SKM-1 (cell line): ENCODE data around the gene NLRP1.
A peak's percentile ranks its signal among the peaks of the same experiment; 100 is the strongest.

ENCODE experiments used
- DNase-seq: peaks from one replicate; lab custom pipeline; 2025; ENCODE audit not compliant: unreplicated experiment; lab: John Stamatoyannopoulos, UW

NLRP1 gene

DNA sequence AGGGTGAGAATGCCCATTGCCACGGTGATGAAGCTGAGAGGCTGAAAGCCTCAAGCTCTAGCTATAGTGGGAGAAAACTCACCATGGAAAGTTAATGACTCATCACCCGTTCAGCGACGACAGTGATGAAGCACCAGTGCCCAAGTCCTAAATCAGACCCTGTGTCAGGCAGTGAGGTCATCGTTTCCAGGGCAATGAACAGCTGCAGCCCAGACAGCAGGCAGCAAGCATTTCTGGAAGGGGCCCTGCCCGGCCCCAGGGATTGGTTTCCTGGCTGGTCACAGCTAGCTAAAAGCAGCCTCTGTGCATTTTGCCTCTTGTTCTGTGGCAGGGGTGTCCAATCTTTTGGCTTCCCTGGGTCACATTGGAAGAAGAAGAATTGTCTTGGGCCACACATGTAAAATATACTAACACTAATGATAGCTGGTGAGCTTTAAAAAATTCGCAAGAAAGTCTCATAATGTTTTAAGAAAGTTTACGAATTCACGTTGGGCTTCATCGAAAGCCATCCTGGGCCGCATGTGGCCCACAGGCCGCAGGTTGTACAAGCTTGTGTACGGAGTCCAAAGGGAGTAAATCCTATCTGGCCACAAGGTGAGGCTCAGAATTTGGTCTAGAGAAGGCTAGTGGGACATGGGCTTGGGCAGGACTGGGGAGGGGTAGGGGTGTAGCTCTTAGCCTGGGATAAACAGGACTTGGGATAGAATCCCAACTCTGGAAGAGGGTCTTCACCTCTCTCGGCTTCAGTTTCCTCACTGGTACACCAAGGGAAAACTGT lies 57.3 kb downstream of the NLRP1 start:
- no peak for DNase-seq

DNA sequence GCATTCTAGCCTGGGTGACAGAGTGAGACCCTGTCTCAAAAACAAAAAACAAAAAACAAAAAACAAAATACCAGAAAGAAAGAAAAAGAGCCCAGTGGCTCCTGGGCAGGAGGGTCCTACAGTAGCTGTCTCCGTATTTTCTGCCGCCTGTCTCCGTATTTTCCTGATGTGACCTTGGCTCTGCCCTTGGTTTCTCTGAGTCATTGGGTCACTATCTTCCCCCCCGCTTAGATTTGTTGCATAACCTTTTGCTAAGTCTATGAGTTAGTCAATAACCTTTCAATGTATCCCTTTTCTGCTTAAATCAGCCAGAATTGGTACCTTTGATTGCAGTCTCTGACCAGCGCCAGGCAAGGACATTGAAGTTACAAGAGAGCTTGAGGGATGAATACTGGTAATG lies 61.1 kb downstream of the NLRP1 start:
- DNase-seq: no peak

DNA sequence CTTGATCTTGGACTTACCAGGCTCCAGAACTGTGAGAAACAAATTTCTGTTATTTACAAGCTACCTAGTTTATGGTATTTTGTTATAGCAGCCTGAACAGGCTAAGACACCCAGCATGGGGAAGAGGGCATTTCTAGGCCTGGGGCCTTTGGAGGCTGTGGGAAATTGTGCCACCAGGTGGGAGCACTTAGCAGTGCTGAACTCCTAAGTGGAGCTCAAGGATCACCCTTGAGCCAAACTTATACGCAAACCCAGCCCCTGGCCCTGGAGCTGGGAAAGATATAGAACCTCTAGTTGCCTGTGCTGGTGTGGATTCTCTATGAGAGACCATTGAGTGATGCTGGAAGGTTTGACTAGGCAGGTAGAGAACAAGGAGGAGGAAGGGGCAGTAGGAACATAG lies 61.8 kb downstream of the NLRP1 start:
- DNase-seq: no peak

DNA sequence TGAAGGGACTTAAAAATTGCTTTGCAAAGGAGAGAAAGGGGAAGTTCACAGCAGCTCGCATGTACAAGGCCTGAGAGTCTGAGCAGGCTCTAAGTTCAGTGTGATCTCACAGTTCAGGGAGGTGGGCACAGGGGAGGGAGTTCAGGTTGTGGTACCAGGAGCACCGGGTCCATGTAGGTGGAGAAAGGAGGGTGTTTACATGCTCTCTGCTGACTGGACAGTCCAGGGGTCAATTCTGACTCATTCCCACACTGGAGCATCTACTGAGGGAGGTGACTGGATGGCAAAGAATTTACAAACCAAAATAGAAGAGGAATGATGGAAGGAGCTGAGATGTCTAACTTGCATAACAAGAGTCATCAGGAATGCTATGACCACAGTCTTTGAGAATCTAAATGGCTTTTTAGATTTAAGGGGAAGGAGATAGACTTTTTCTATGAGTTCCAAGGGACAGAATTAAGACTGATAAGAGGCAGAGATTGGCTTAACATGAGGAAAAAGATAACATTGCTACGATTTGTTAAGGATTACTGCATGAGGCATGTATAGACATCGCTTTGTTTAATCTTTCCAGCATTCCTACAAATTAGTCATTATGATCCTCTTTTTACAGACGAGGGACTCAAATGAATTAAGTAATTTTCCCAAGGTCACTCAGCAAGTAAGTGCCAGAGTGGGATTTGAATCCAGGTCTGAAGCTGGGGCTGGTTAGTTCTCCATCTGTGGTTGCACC lies 68.1 kb downstream of the NLRP1 start:
- DNase-seq: no peak

DNA sequence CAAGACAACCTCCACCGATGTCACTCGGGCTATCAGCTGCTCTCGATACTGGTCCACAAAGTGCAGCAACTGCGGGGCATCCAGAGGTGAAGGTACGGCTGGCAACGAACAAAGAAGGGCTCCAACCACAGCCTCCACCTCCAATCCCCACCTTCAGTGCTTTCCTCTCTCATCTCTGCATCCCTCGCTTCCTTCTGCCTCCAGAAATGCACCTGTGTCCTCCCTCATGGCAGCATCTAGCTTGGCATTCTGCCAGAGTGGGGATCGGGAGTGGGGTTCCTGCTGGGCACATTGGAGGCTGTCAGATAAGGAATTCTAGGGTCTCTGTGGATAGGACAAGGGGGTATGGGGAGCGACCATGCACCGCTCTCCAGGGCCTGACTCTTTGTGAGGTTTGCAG lies 69.3 kb downstream of the NLRP1 start:
- no peak for DNase-seq

DNA sequence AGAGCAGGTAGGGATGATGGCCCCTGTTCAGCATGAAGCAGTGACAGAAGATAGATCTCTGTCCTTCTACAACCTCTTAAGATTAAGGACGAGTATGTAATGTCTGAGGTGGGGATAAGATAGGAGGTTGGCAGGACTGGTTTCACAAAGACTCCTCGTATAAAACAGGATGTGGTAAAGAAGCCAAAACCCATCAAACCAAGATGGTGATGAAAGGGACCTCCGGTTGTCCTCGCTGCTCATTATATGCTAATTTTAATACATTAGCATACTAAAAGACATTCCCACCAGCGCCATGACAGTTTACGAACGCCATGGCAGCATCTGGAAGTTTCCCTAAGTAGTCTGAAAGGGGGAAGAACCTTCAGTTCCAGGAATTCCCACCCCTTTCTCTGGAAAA lies 70.7 kb downstream of the NLRP1 start:
- no peak for DNase-seq

DNA sequence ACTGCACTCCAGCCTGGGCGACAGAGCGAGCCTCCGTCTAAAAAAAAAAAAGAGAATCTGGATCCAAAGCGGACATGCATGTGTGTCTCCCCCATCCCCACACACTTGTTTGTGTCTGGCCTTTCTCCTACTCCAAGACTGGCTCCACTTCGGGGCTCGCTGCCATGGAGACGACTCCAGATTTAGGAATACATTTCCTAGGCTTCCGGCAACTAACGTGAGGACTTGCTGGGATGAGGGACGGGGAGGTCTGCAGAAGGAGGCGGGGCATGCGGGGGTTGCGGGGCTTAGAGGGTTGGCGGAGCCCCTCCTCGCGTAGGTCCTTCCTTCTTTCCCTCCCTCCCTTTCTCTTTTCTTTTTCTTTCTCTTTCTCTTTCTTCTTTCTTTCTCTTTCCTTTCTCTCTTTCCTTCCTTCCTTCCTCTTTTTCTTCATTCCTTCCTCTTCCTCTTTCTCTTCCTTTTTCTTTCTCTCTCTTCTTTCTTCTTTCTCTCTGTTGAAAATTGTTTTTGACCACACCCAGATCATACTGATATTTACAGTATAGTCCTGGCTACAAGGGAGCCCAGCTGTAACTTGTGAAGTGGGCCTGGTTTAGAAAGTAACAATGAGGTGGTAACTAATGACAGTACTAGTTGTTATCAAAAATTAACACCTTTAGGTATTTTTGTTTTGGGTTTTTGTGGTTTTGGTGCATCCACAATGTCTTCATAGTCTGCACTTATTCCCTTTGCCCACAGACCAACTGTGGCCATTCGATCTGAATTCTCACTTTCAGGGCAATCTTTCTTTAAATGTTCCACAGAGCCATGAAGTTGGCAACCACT lies 72.7 kb downstream of the NLRP1 start:
- no peak for DNase-seq

DNA sequence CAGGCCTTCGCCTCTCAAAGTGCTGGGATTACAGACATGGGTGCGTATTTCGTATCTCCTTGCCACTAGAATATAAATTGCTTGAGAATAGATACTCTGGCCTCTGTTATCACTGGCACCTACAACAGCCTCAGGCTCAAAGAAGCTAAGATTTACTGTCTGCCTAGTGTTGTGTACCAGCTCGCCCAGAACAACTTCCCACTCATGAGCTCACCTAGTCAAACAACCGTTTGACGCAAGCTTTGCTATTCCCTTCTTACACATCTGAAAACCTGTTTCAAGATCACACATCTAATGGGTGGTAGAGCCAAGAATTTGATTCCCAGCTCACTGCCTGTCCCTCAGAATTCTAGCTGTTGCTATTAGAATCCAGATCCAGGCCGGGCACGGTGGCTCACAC lies 73.5 kb downstream of the NLRP1 start:
- no peak for DNase-seq

DNA sequence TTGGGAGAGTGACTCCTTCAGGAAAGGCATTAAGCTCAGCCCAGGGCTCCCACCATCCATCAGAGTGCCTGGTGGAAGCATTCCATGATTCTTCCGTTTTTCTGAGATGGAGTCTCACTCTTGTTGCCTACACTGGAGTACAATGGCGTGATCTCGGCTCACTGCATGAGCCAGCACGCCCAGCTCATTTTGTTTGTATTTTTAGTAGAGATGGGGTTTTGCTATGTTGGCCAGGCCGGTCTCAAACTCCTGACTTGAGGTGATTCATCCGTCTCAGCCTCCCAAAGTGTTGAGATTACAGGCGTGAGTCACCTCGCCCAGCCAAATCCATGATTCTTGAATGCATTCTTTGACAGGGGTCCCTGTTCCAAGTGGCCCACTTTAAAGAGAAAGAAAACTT lies 74.8 kb downstream of the NLRP1 start:
- no peak for DNase-seq

DNA sequence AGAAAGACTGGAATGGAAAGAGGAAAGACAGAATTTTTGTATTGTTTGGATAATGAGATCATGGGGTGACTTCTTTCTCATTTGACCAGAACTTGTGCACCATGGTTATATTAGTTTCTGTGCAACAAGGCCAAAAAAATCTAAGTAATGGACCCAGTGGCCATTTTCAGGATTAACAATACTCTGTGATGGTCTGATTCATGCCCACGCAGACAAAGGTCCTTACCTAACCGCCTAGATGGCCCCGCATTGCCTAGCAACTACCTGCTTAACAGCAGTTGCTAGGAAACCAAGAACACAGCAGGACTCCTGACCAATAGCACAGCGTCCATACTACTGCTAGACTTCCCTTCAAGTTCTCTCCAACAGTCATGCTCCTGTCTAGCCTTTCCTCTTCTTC lies 75.5 kb downstream of the NLRP1 start:
- DNase-seq: no peak

DNA sequence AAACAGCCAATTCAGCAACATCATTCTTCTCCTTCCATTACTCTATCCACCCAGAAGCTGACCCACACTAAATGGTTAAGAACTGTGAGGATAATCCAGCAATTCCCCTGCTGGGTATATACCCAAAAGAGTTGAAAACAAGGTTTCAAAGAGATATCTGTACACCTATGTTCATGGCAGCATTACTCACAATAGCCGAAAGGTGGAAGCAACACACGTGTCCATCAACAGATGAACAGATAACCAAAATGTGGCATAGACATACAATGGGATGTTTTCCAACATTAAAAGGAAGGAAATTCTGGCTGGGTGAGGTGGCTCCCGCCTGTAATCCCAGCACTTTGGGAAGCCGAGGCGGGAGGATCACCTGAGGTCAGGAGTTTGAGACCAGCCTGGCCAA lies 78.0 kb downstream of the NLRP1 start:
- no peak for DNase-seq

DNA sequence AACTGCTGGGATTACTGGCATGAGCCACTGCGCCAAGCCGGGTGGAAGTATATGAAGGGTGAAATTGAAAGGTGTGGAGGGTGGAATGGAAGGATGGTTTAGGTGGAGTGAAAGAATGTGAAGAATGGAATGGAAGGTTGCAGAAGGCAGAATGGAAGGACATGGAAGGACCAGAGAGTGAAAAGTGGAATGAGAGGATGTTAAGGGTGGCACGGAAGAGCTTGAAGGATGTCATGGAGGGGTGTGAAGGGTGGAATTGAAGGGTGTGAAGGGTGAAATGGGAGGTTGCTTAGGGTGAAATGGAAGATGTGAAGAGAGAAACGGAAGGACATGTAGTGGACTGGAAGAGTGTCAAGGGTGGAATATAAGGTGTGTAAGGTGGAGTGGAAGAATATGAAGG lies 81.8 kb downstream of the NLRP1 start:
- DNase-seq: no peak

DNA sequence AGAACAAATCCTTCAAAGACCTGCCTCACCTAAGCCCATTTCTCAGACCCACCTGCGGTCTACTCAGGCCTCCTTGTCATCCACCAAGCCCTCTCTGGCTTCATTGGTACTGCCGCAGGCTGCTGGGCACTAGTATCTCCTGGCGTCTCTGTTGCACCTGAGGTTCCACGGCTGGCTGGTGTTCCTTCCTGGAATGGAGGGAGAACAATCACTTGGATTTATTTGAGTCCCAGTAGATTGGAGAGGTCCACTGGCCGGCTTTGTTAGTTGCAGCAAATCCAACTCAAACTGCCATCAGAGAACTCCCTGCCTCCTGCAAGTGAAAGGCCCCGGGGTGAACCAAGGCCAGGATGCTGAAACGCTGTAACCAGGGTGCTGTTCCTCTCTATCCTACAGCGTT lies 82.6 kb downstream of the NLRP1 start:
- no peak for DNase-seq

DNA sequence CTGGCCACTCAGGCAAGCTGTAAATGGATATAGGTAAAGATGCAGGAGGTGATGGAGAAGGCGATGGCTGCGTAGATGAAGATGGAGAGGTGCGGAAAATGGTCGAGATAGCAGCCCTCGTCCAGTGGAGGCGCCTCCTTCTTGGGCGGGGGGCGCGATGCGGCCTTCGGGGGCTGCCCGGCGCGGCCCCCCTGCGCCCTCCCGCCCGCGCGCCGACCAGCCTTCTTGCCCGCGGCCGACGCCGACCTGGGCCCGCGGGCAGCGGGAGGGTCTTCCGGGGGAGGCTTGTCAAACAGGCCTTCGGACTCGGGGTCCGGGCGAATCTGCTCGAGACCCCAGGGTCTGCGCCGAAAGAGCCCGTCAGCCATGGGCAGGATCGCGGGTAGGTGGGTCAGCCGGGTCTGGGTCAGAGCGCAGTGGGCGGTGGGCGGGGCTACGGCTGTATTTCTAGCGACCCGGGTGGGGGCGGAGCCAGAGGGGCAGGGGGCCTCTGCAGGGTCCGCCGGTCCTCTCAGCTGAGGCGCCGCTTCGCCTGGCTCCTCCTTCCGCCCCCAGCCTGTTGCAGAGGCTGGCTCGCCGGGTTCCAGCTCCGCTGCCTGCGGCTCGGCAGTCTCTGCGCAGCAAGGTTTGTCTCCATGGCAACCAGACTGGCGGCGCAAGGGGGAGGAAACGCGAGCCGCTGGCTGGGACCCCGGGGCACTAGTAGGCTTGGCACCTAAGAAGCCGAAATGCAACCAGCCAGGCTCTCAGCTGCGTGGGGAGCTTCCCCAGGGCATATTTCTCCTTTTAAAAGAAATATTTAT lies 83.5 kb downstream of the NLRP1 start:
- DNase-seq: no peak

DNA sequence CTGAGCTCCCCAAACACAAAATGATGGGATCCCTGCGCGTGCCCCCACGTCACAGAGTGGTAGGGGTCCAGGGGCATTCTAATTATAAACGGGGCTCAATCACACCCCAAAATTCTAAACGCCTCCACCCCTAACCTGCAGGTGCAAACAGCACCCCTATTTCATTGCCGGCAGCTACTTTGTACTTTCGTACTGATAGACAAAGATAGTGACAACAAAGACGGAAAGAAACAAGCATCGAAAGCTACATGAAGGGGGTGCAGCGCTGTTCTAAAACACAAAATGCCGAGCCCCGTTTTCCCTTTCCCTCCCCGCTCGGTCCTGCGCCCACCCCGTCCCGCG lies 84.1 kb downstream of the NLRP1 start:
- DNase-seq: no peak

DNA sequence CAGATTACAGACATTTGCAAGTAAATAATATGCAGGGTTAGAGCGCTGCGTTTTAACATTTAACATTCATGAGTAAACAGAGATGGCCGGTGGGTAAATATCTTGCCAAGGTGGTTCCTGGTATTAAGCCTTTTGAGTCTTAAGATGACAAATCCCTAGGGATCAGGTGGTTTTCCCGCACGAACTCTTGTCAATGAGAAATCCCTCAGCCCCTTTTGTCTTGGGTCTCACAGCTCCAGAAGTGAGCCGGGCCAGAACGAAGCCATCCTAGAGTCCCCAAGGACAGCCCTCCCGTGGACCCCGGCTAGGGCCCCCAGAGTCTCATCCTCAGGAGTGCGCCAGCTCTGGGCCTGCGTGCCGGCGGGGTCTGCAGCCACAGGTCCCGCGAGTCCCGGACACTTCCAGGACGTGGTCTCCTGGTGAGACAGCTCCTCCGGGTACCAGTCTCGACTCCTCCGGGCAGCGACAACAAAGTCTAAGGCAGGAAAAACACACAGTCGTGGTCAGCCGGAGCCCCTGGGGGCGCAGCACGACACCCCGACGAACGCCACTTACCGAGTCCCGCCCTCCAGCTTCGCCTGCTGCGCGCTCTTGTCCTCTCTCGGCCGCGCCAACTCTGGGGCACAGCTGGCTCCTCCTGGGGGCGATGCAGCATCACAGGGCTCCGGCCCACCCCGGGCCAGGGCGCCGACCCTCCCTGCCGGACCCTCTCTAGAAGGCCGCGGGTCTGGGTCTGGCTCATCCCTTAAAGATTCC lies 84.7 kb downstream of the NLRP1 start:
- DNase-seq: no peak

DNA sequence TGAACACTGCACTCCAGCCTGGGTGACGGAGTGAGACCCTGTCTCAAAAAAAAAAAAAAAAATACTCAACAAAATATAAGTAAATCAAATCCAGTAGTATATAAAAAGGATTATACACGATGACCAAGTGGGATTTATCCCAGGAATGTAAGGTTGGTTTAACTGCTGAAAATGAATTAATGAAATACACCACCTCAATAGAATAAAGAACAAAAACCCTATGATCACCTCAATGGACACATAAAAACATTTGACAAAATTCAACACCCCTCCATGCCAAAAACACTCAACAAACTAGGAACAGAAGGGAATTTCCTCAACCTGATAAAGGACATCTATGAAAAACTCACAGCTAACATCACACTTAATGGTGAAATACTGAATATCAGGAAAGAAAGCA lies 91.3 kb downstream of the NLRP1 start:
- DNase-seq: no peak

DNA sequence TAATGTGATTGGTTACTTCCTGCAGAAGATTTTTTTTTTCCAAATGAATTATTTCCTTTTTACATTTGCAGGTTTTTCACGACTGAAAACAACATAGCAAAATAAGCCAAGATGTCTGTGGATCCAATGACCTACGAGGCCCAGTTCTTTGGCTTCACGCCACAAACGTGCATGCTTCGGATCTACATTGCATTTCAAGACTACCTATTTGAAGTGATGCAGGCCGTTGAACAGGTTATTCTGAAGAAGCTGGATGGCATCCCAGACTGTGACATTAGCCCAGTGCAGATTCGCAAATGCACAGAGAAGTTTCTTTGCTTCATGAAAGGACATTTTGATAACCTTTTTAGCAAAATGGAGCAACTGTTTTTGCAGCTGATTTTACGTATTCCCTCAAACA lies 95.6 kb downstream of the NLRP1 start:
- DNase-seq: no peak

DNA sequence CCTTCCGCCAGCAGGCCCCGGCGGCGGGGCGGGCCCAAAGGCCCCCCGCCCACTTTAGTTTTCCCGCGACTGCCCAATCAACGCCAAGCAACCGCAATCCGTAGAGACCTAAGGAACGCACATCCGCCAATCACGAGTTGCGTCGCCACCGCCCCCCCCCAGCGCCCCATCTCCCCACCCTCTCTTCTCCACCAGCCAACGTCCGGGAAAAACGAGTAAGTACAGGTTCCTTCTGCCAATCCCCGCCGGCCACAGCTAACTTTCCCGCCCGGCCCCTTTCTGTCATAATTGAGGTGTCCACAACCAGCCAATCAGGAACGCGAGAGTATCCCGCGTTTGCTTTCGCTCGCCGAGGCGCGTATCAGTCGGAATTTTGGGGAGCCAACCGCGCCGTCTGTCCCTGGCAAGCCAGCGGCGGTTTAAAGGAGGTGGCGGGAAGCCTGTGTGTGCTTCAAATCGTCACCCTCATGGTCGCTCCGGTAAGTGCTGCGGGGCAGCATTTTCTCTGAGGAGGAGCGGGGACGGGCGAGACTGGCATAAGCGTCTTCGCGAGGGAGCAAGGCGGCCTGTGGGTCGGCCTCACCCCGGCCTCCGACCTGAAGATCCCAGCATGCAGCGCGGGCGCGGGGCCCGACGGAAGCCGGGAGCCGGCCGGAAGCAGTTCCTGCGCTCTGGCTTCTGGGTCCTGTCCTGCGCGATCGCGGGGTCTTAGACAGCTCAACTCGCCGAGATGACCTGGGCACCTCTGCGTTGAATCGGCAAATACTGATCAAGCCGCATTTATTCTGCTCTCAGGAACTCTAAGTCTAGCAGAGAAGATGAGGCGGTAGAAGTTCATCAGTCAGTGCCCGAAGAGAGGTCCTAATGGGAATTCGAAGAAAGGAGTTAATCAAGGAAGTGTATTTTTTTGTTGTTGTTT lies 97.8 kb downstream of the NLRP1 start, which contains the start of gene MIS12:
MIS12 (plus strand) TSS at position 361 of the 919 bp plus-strand sequence. CDS start 2,297 bp downstream, outside the sequence.
- peak; percentile 82 for DNase-seq
